Measurements from ENCODE around the gene SPSB3.

The SPSB3 gene

GRCh38 chr16:1762196-1762878 lies 20.0 kb downstream of the SPSB3 start:
- ATAC-seq = no peak
- TF ChIP-seq ZNF565 (CRISPR knock-in tag; conservative IDR thresholded peaks at IDR 0.05; ENCODE audit: low read depth) = no peak
- no peak for TF ChIP-seq BACH2 (CRISPR knock-in tag; IDR thresholded peaks at IDR 0.05; ENCODE audit: borderline replicate concordance)
- TF ChIP-seq ZC3H10 (CRISPR knock-in tag; IDR thresholded peaks at IDR 0.05) = no peak
- TF ChIP-seq TCF4 (CRISPR knock-in tag; IDR thresholded peaks at IDR 0.05; ENCODE audit: borderline replicate concordance) = no peak
- no peak for TF ChIP-seq ZFP30 (CRISPR knock-in tag; IDR thresholded peaks at IDR 0.05)
- no peak for TF ChIP-seq PPARA (CRISPR knock-in tag; IDR thresholded peaks at IDR 0.05; ENCODE audit: borderline replicate concordance)
- TF ChIP-seq TOX (CRISPR knock-in tag; IDR thresholded peaks at IDR 0.05; ENCODE audit: borderline replicate concordance) = no peak
- TF ChIP-seq ARNTL (CRISPR knock-in tag; IDR thresholded peaks at IDR 0.05; ENCODE audit: borderline replicate concordance, low read depth) = no peak
- TF ChIP-seq CSRNP3 (CRISPR knock-in tag; IDR thresholded peaks at IDR 0.05) = no peak
- TF ChIP-seq, protein P1, sequence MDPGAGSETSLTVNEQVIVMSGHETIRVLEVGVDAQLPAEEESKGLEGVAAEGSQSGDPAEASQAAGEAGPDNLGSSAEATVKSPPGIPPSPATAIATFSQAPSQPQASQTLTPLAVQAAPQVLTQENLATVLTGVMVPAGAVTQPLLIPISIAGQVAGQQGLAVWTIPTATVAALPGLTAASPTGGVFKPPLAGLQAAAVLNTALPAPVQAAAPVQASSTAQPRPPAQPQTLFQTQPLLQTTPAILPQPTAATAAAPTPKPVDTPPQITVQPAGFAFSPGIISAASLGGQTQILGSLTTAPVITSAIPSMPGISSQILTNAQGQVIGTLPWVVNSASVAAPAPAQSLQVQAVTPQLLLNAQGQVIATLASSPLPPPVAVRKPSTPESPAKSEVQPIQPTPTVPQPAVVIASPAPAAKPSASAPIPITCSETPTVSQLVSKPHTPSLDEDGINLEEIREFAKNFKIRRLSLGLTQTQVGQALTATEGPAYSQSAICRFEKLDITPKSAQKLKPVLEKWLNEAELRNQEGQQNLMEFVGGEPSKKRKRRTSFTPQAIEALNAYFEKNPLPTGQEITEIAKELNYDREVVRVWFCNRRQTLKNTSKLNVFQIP (CRISPR knock-in tag; IDR thresholded peaks at IDR 0.05; ENCODE audit: borderline replicate concordance, low read depth) = no peak
- no peak for TF ChIP-seq CSDC2 (CRISPR knock-in tag; IDR thresholded peaks at IDR 0.05)
- TF ChIP-seq ZNF8 (CRISPR knock-in tag; IDR thresholded peaks at IDR 0.05) = no peak
- no peak for TF ChIP-seq TSHZ2 (CRISPR knock-in tag; IDR thresholded peaks at IDR 0.05)
- TF ChIP-seq ESRRG (CRISPR knock-in tag; IDR thresholded peaks at IDR 0.05) = no peak
- TF ChIP-seq ZNF70 (CRISPR knock-in tag; IDR thresholded peaks at IDR 0.05) = no peak
- TF ChIP-seq, protein P2, sequence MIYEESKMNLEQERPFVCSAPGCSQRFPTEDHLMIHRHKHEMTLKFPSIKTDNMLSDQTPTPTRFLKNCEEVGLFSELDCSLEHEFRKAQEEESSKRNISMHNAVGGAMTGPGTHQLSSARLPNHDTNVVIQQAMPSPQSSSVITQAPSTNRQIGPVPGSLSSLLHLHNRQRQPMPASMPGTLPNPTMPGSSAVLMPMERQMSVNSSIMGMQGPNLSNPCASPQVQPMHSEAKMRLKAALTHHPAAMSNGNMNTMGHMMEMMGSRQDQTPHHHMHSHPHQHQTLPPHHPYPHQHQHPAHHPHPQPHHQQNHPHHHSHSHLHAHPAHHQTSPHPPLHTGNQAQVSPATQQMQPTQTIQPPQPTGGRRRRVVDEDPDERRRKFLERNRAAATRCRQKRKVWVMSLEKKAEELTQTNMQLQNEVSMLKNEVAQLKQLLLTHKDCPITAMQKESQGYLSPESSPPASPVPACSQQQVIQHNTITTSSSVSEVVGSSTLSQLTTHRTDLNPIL (CRISPR knock-in tag; IDR thresholded peaks at IDR 0.05; ENCODE audit: low read depth) = no peak
- no peak for TF ChIP-seq RARB (CRISPR knock-in tag; IDR thresholded peaks at IDR 0.05)

DNA sequence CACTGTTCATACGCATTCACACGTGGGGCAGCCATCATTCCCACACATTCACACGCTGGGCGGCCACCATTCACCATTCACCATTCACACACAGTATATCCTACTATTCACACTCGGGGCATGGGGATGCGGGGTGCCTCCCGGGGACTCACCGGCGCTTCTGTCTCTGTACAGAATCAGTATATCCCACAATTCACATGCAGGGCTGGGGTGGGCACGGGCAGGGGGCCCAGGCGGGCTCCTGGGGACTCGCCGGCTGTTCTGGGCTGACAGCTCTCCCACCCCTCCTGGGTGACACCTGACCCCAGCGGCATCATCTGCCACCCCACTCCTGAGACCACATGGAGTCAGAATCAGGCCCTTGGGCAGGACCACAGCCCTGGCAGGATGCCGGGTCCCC lies 20.6 kb downstream of the SPSB3 start:
- no peak for ATAC-seq
- TF ChIP-seq ZNF70 (CRISPR knock-in tag; IDR thresholded peaks at IDR 0.05) (no peak), GLIS3 (CRISPR knock-in tag; IDR thresholded peaks at IDR 0.05) (no peak), CSDC2 (CRISPR knock-in tag; IDR thresholded peaks at IDR 0.05) (no peak), ZFP30 (CRISPR knock-in tag; IDR thresholded peaks at IDR 0.05) (no peak), ARNTL (CRISPR knock-in tag; IDR thresholded peaks at IDR 0.05; ENCODE audit: borderline replicate concordance, low read depth) (no peak), PPARA (CRISPR knock-in tag; IDR thresholded peaks at IDR 0.05; ENCODE audit: borderline replicate concordance) (no peak), CSRNP3 (CRISPR knock-in tag; IDR thresholded peaks at IDR 0.05) (no peak), ZFP3 (CRISPR knock-in tag; IDR thresholded peaks at IDR 0.05) (no peak)

- no peak for TF ChIP-seq TSHZ2 (CRISPR knock-in tag; IDR thresholded peaks at IDR 0.05)
- TF ChIP-seq ESRRG (CRISPR knock-in tag; IDR thresholded peaks at IDR 0.05) = no peak
- no peak for TF ChIP-seq OSR1 (CRISPR knock-in tag; IDR thresholded peaks at IDR 0.05)
- TF ChIP-seq GLIS3 (CRISPR knock-in tag; IDR thresholded peaks at IDR 0.05) = no peak
- no peak for TF ChIP-seq TCF4 (CRISPR knock-in tag; IDR thresholded peaks at IDR 0.05; ENCODE audit: borderline replicate concordance)
- no peak for ATAC-seq
Observed at GRCh38 chr16:1760911-1761310, 21.5 kb downstream of the SPSB3 start.

All from SK-N-SH treated with all-trans-retinoic acid at 6 μM for 48 hours (cell line).